Fibroblast of lung (primary cell): Measurements from ENCODE around the gene HAS3. TPM values are rescaled to one million over a fixed set of nuclear protein-coding genes. Genes with fewer than 3 reads are reported as not detected.
"Not testable (repeated sequence)": the region's sequence is repeated elsewhere in the genome, so short reads cannot be mapped to it uniquely, and the experiment has no call there.

Source experiments
- DNase-seq, 2 donors: peaks; one replicate each; pipeline versions ENCODE4 v3.0.0 to v3.0.0-alpha.2; 2010; ENCODE audit warnings: low read depth in 2 of 2
- H2AFZ ChIP-seq: 2 replicates; pipeline ENCODE4 v1.5.1; 2012; ENCODE audit warnings: low read length, control low read depth, inconsistent platforms
- H3K27ac ChIP-seq: 2 replicates; pipeline ENCODE4 v1.5.1; 2011; ENCODE audit warnings: low read length, control low read depth; ENCODE audit not compliant: insufficient read depth
- H3K27me3 ChIP-seq: 2 replicates; pipeline ENCODE4 v1.5.1; 2011; ENCODE audit warnings: mild to moderate bottlenecking, low read length; ENCODE audit not compliant: control insufficient read depth, insufficient read depth
- H3K36me3 ChIP-seq: 2 replicates; pipeline ENCODE4 v1.5.1; 2011; ENCODE audit warnings: low read length; ENCODE audit not compliant: control insufficient read depth, insufficient read depth
- H3K4me1 ChIP-seq: 2 replicates; pipeline ENCODE4 v1.5.1; 2011; ENCODE audit warnings: low read length; ENCODE audit not compliant: control insufficient read depth, insufficient read depth; ENCODE audit errors: extremely low read depth
- H3K4me2 ChIP-seq: 2 replicates; pipeline ENCODE4 v1.5.1; 2011; ENCODE audit warnings: low read length, control low read depth; ENCODE audit not compliant: insufficient read depth; ENCODE audit errors: extremely low read depth
- H3K4me3 ChIP-seq, 4 experiments: fragments of 200-600 bp in 1 of 4; sonication (generic) in 1 of 4; replicated peaks in 1 of 4; 2 replicates each; pipeline ENCODE4 v1.5.1; 2011 to 2016; ENCODE audit warnings: low read length in 4 of 4, low read depth in 3 of 4, mild to moderate bottlenecking in 3 of 4, control low read depth in 2 of 4, inconsistent platforms in 1 of 4, mixed read lengths in 1 of 4; ENCODE audit not compliant: insufficient read depth in 1 of 4; ENCODE audit errors: control extremely low read depth in 1 of 4
- H3K79me2 ChIP-seq: 2 replicates; pipeline ENCODE4 v1.5.1; 2012; ENCODE audit warnings: mild to moderate bottlenecking, low read length, inconsistent platforms; ENCODE audit not compliant: control insufficient read depth, insufficient read depth
- H3K9ac ChIP-seq: 2 replicates; pipeline ENCODE4 v1.5.1; 2011; ENCODE audit warnings: mild to moderate bottlenecking, low read length, control low read depth; ENCODE audit not compliant: insufficient read depth
- H3K9me3 ChIP-seq: 2 replicates; pipeline ENCODE4 v1.5.1; 2012; ENCODE audit warnings: low read depth, low read length; ENCODE audit not compliant: control insufficient read depth, insufficient read depth
- H4K20me1 ChIP-seq: 2 replicates; pipeline ENCODE4 v1.5.1; 2011; ENCODE audit warnings: low read length; ENCODE audit not compliant: control insufficient read depth, insufficient read depth; ENCODE audit errors: extremely low read depth
- CTCF ChIP-seq, 2 donors: IDR thresholded peaks in 1 of 2; conservative IDR thresholded peaks in 1 of 2; 1 replicate in 1 of 2; 2 replicates in 1 of 2; pipeline ENCODE4 v1.5.1; 2011 to 2012; ENCODE audit warnings: low read length in 2 of 2, control low read depth in 1 of 2, inconsistent platforms in 1 of 2, low read depth in 1 of 2, mild to moderate bottlenecking in 1 of 2
- EZH2 ChIP-seq: IDR thresholded peaks from 2 replicates; pipeline ENCODE4 v1.5.1; 2012; ENCODE audit warnings: low read length, control low read depth, mild to moderate bottlenecking; ENCODE audit errors: missing control alignments
- polyA plus RNA-seq, 2 donors: library from polyadenylated mRNA; depleted of rRNA in 1 of 2; stranded (reverse) in 1 of 2; unstranded in 1 of 2; fragments of >200 nt; gene quantifications; 2 replicates each; pipeline ENCODE4 v1.2.1, GENCODE V29; 2011 to 2012; ENCODE audit warnings: missing spikeins in 1 of 2
- total RNA-seq: library from RNA; depleted of rRNA; stranded (reverse); fragments of >200 nt; gene quantifications from 2 replicates; pipeline ENCODE4 v1.2.1, GENCODE V29; 2014

The HAS3 gene
- total and polyA plus RNA-seq, 2 donors (not counting 1 experiment from before 2014, with no cell fraction given): 0.27 to 0.33 TPM

- Histone ChIP-seq H4K20me1 (no peaks in the 10 kb centered on the region), H3K27ac (no peak overlapping the region), H3K4me2 (no peak overlapping the region), H3K4me1 (no peaks in the 10 kb centered on the region), H2AFZ (no peak overlapping the region), H3K27me3 (no peaks in the 10 kb centered on the region), H3K79me2 (peaks cover 54% of the 10 kb centered on the region), H3K4me3 (no peak overlapping the region), H3K36me3 (no peaks in the 10 kb centered on the region), H3K9ac (no peak overlapping the region), H3K9me3 (no peaks in the 10 kb centered on the region)
- no peak for DNase-seq
- no peak for TF ChIP-seq EZH2
- TF ChIP-seq CTCF (conservative IDR thresholded peaks at IDR 0.05 in 1 of 2, IDR thresholded peaks at IDR 0.05 in 1 of 2; ENCODE audit: low read depth in 1 of 2, low read length in 2 of 2): no peak
Observed at GRCh38 chr16:69126221-69126620, 20.8 kb downstream of the HAS3 start.

GRCh38 chr16:69126801-69127200 is 21.3 kb downstream of the HAS3 start:
- not testable (repeated sequence) for H3K4me3 ChIP-seq, H4K20me1 ChIP-seq

GRCh38 chr16:69127966-69128510 is 22.6 kb downstream of the HAS3 start:
- TF ChIP-seq EZH2 (no peak), CTCF (conservative IDR thresholded peaks at IDR 0.05 in 1 of 2, IDR thresholded peaks at IDR 0.05 in 1 of 2; ENCODE audit: low read depth in 1 of 2, low read length in 2 of 2) (no peak)
- no peak overlapping the region for H3K4me2 ChIP-seq
- H3K79me2 ChIP-seq: peaks cover 66% of the 10 kb centered on the region
- H3K27ac ChIP-seq: no peak overlapping the region
- no peaks in the 10 kb centered on the region for H4K20me1 ChIP-seq
- DNase-seq: no peak
- no peaks in the 10 kb centered on the region for H3K36me3 ChIP-seq
- H3K4me1 ChIP-seq: no peaks in the 10 kb centered on the region
- no peaks in the 10 kb centered on the region for H3K27me3 ChIP-seq
- H2AFZ ChIP-seq: no peak overlapping the region
- no peak overlapping the region for H3K9ac ChIP-seq
- no peak overlapping the region for H3K4me3 ChIP-seq
- no peaks in the 10 kb centered on the region for H3K9me3 ChIP-seq

More at GRCh38 chr16:69126801-69127200, 21.3 kb downstream of the HAS3 start:
- peaks cover 59% of the 10 kb centered on the region for H3K79me2 ChIP-seq
- DNase-seq, H3K9ac ChIP-seq, H3K4me2 ChIP-seq, H3K27ac ChIP-seq, H3K36me3 ChIP-seq, H3K27me3 ChIP-seq, H2AFZ ChIP-seq, H3K9me3 ChIP-seq, H3K4me1 ChIP-seq: not testable (repeated sequence)
